Neural cell (in vitro differentiated cells): ENCODE results near the gene SLCO3A1. TPM values are rescaled to one million over a fixed set of nuclear protein-coding genes. Genes with fewer than 3 reads are reported as not detected.

Experiments used
- H2AFZ ChIP-seq: fragments of 200-600, 300-800 bp; sonication (generic), shearing (Covaris generic); 2 replicates; pipeline ENCODE4 v1.6.0; 2014; ENCODE audit warnings: low read depth, mild to moderate bottlenecking, antibody characterized with exemption, low read length, moderate library complexity
- H3F3A ChIP-seq: fragments of 200-600 bp; shearing (Covaris generic); 2 replicates; pipeline ENCODE4 v1.6.1; 2016; ENCODE audit warnings: mild to moderate bottlenecking, moderate library complexity, mixed read lengths, antibody characterized with exemption, low read length; ENCODE audit not compliant: insufficient read depth, poor library complexity, severe bottlenecking
- H3K27ac ChIP-seq: fragments of 200-600, 300-800 bp; sonication (generic), shearing (Covaris generic); 2 replicates; pipeline ENCODE4 v1.5.1; 2014; ENCODE audit warnings: mild to moderate bottlenecking, low read length, moderate library complexity
- H3K27me3 ChIP-seq: fragments of 300-800, 200-600 bp; sonication (generic), shearing (Covaris generic); 2 replicates; pipeline ENCODE4 v1.6.0; 2014; ENCODE audit warnings: mild to moderate bottlenecking, low read depth, low read length, moderate library complexity; ENCODE audit not compliant: insufficient read depth
- H3K36me3 ChIP-seq: fragments of 300-800, 200-600 bp; sonication (generic), shearing (Covaris generic); 2 replicates; pipeline ENCODE4 v1.5.1; 2014; ENCODE audit warnings: mild to moderate bottlenecking, antibody characterized with exemption, low read length, moderate library complexity; ENCODE audit not compliant: insufficient read depth
- H3K4me2 ChIP-seq: fragments of 300-800, 200-600 bp; sonication (generic), shearing (Covaris generic); 2 replicates; pipeline ENCODE4 v1.6.0; 2014; ENCODE audit warnings: mild to moderate bottlenecking, low read length
- H3K4me3 ChIP-seq: fragments of 300-800, 200-600 bp; sonication (generic), shearing (Covaris generic); 2 replicates; pipeline ENCODE4 v1.5.1; 2014; ENCODE audit warnings: mild to moderate bottlenecking, low read length, moderate library complexity
- H3K79me2 ChIP-seq: fragments of 200-600 bp; shearing (Covaris generic); replicated peaks from 2 replicates; pipeline ENCODE4 v1.6.0; 2014; ENCODE audit warnings: mild to moderate bottlenecking, low read length, moderate library complexity; ENCODE audit not compliant: insufficient read depth
- H3K9ac ChIP-seq: fragments of 300-800, 200-600 bp; sonication (generic), shearing (Covaris generic); 2 replicates; pipeline ENCODE4 v1.6.1; 2016; ENCODE audit warnings: mild to moderate bottlenecking, low read length, mixed read lengths
- H3K9me2 ChIP-seq: fragments of 200-600 bp; shearing (Covaris generic); 2 replicates; pipeline ENCODE4 v1.6.1; 2016; ENCODE audit warnings: mild to moderate bottlenecking, low read length, mixed read lengths; ENCODE audit not compliant: insufficient read depth
- H3K9me3 ChIP-seq: fragments of 200-600, 300-800 bp; sonication (generic), shearing (Covaris generic); 2 replicates; pipeline ENCODE4 v1.6.1; 2016; ENCODE audit warnings: mild to moderate bottlenecking, mixed run types, low read length, moderate library complexity, mixed read lengths
- H4K20me1 ChIP-seq: fragments of 200-600 bp; shearing (Covaris generic); 2 replicates; pipeline ENCODE4 v1.6.1; 2016; ENCODE audit warnings: mild to moderate bottlenecking, mixed run types; ENCODE audit not compliant: insufficient read depth
- EP300 ChIP-seq: fragments of 450-650 bp; conservative IDR thresholded peaks from 2 replicates; pipeline ENCODE4 v1.6.1; 2014; ENCODE audit warnings: antibody characterized with exemption, mild to moderate bottlenecking, moderate library complexity; ENCODE audit not compliant: poor library complexity, severe bottlenecking
- EZH2 ChIP-seq: fragments of 200-600, 300-800 bp; shearing (Covaris generic), sonication (generic); IDR thresholded peaks from 2 replicates; pipeline ENCODE4 v1.6.1; 2014; ENCODE audit warnings: antibody characterized with exemption, low read length, borderline replicate concordance, mild to moderate bottlenecking; ENCODE audit not compliant: insufficient read depth, poor library complexity, severe bottlenecking
- MXI1 ChIP-seq: fragments of 450-650 bp; conservative IDR thresholded peaks from 2 replicates; pipeline ENCODE4 v1.6.1; 2014; ENCODE audit warnings: antibody characterized with exemption, mild to moderate bottlenecking; ENCODE audit not compliant: poor library complexity, severe bottlenecking
- POLR2AphosphoS5 ChIP-seq: IDR thresholded peaks from 2 replicates; pipeline ENCODE4 v1.6.1; 2012
- RAD21 ChIP-seq: fragments of 450-650 bp; conservative IDR thresholded peaks from 2 replicates; pipeline ENCODE4 v1.6.1; 2014; ENCODE audit warnings: antibody characterized with exemption, mild to moderate bottlenecking, moderate library complexity
- SMC3 ChIP-seq: fragments of 450-650 bp; conservative IDR thresholded peaks from 2 replicates; pipeline ENCODE4 v1.6.1; 2014; ENCODE audit warnings: antibody characterized with exemption, mild to moderate bottlenecking, moderate library complexity; ENCODE audit not compliant: poor library complexity
- TAF1 ChIP-seq: IDR thresholded peaks from 2 replicates; pipeline ENCODE4 v1.6.1; 2012; ENCODE audit warnings: low read depth
- polyA plus RNA-seq: library from polyadenylated mRNA; depleted of rRNA; stranded (reverse); fragments of >200 nt; gene quantifications from 2 replicates; pipeline ENCODE4 v1.2.3, GENCODE V29; 2014
- TF ChIP-seq, protein P1 (sequence below): fragments of 450-650 bp; IDR thresholded peaks from 2 replicates; pipeline ENCODE4 v1.5.1; 2014; ENCODE audit warnings: antibody characterized with exemption, mild to moderate bottlenecking, moderate library complexity; ENCODE audit not compliant: poor library complexity, severe bottlenecking
- TF ChIP-seq, protein P2 (sequence below): IDR thresholded peaks from 2 replicates; pipeline ENCODE4 v1.6.1; 2012; ENCODE audit warnings: borderline replicate concordance

SLCO3A1 gene
- polyA plus RNA-seq, 1 donor from 2014 or later, result 14.2 TPM

DNA sequence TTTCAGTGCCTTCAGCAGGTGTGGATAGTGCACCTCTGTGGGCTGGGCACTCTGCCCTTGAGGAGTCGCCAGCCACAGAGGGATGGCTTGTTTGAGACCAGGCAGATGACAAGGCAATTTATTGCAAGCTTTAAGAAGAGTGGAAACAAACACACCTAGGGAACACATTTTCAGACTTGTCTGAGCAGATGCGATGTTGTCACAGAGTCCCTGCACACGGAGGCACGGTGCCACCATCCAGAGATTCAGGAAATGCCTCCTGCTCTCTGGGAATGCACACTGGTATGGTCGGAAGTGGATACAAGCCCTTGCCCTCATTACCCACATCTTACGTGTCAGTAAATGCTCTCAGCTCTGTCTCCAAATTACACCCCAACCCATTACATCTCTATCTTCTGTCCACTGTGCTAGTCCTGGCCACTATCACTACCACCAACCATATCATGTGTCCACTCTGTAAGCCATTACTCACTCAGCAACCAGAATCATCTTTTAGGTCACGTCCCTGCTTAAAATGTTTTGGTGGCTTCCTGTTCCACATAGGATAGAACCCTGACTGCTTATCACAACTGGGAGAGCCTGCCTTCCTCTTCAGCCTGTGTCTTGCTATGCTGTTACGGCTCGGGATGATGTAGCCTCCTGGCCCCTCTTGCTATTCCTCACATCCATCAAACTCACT is 196.9 kb downstream of the SLCO3A1 start:
- Histone ChIP-seq H3K79me2 (peaks cover 11% of the 10 kb centered on the region), H2AFZ (no peak overlapping the region), H3K9me3 (no peaks in the 10 kb centered on the region), H3F3A (no peaks in the 10 kb centered on the region), H3K9ac (no peak overlapping the region), H3K4me3 (no peak overlapping the region), H3K9me2 (no peaks in the 10 kb centered on the region), H3K27ac (no peak overlapping the region), H4K20me1 (no peaks in the 10 kb centered on the region), H3K36me3 (no peaks in the 10 kb centered on the region), H3K4me2 (no peak overlapping the region), H3K27me3 (no peaks in the 10 kb centered on the region)
- TF ChIP-seq SMC3, result no peak
- no peak for TF ChIP-seq MXI1
- no peak for TF ChIP-seq EZH2
- no peak for TF ChIP-seq EP300
- no peak for TF ChIP-seq TAF1
- TF ChIP-seq, protein P1, sequence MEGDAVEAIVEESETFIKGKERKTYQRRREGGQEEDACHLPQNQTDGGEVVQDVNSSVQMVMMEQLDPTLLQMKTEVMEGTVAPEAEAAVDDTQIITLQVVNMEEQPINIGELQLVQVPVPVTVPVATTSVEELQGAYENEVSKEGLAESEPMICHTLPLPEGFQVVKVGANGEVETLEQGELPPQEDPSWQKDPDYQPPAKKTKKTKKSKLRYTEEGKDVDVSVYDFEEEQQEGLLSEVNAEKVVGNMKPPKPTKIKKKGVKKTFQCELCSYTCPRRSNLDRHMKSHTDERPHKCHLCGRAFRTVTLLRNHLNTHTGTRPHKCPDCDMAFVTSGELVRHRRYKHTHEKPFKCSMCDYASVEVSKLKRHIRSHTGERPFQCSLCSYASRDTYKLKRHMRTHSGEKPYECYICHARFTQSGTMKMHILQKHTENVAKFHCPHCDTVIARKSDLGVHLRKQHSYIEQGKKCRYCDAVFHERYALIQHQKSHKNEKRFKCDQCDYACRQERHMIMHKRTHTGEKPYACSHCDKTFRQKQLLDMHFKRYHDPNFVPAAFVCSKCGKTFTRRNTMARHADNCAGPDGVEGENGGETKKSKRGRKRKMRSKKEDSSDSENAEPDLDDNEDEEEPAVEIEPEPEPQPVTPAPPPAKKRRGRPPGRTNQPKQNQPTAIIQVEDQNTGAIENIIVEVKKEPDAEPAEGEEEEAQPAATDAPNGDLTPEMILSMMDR, result no peak
- TF ChIP-seq, protein P2, sequence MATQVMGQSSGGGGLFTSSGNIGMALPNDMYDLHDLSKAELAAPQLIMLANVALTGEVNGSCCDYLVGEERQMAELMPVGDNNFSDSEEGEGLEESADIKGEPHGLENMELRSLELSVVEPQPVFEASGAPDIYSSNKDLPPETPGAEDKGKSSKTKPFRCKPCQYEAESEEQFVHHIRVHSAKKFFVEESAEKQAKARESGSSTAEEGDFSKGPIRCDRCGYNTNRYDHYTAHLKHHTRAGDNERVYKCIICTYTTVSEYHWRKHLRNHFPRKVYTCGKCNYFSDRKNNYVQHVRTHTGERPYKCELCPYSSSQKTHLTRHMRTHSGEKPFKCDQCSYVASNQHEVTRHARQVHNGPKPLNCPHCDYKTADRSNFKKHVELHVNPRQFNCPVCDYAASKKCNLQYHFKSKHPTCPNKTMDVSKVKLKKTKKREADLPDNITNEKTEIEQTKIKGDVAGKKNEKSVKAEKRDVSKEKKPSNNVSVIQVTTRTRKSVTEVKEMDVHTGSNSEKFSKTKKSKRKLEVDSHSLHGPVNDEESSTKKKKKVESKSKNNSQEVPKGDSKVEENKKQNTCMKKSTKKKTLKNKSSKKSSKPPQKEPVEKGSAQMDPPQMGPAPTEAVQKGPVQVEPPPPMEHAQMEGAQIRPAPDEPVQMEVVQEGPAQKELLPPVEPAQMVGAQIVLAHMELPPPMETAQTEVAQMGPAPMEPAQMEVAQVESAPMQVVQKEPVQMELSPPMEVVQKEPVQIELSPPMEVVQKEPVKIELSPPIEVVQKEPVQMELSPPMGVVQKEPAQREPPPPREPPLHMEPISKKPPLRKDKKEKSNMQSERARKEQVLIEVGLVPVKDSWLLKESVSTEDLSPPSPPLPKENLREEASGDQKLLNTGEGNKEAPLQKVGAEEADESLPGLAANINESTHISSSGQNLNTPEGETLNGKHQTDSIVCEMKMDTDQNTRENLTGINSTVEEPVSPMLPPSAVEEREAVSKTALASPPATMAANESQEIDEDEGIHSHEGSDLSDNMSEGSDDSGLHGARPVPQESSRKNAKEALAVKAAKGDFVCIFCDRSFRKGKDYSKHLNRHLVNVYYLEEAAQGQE, result no peak
- no peak for TF ChIP-seq POLR2AphosphoS5
- TF ChIP-seq RAD21, result no peak

DNA sequence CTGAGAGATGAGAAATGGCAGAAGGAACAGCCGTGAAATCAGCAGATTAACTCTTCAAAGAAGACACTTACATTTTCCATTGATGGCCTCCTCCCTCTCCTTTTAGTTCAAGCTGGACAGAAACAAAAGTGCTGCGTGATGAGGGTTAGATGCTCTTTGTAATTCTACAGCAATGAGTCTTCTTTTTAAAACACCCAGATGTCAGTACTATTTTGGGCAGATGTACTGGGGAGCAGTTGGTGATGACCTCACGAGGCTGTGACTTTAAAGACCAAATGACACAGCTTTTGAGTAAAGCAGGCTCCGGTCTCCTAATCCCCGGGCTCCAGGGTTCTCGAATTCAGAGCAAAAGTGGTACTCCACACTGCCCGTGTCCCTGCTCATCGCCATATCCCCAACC is 198.2 kb downstream of the SLCO3A1 start:
- Histone ChIP-seq H3K4me3 (no peak overlapping the region), H3K9ac (no peak overlapping the region), H3K36me3 (no peaks in the 10 kb centered on the region), H3F3A (no peaks in the 10 kb centered on the region), H3K27ac (no peak overlapping the region), H3K9me3 (no peaks in the 10 kb centered on the region), H2AFZ (no peak overlapping the region), H3K4me2 (no peak overlapping the region), H4K20me1 (no peaks in the 10 kb centered on the region), H3K79me2 (peaks cover 11% of the 10 kb centered on the region), H3K27me3 (no peaks in the 10 kb centered on the region), H3K9me2 (no peaks in the 10 kb centered on the region)
- TF ChIP-seq, protein P2, result no peak
- TF ChIP-seq EP300, result no peak
- no peak for TF ChIP-seq EZH2
- TF ChIP-seq TAF1, result no peak
- TF ChIP-seq, protein P1, result no peak
- no peak for TF ChIP-seq RAD21
- no peak for TF ChIP-seq POLR2AphosphoS5
- TF ChIP-seq SMC3, result no peak
- no peak for TF ChIP-seq MXI1
